D721Med (cell line): Measurements from ENCODE around the gene SECTM1.
A peak's percentile ranks its signal among the peaks of the same experiment; 100 is the strongest.
"Not testable (repeated sequence)": the region's sequence is repeated elsewhere in the genome, so short reads cannot be mapped to it uniquely, and the experiment has no call there.

Experiments
- DNase-seq: peaks from one replicate; pipeline ENCODE4 v3.0.0; 2011; ENCODE audit warnings: low spot score; ENCODE audit not compliant: insufficient read length
- FAIRE-seq: peaks from 2 replicates; lab custom pipeline; 2011; peaks lifted over from hg19 to GRCh38; lab: Jason Lieb, UNC
- TF ChIP-seq, protein P1 (sequence below): IDR thresholded peaks from 2 replicates; pipeline ENCODE4 v1.5.1; 2012; ENCODE audit warnings: mild to moderate bottlenecking, control low read depth; ENCODE audit not compliant: insufficient read depth; ENCODE audit errors: missing control alignments

The SECTM1 gene

DNA sequence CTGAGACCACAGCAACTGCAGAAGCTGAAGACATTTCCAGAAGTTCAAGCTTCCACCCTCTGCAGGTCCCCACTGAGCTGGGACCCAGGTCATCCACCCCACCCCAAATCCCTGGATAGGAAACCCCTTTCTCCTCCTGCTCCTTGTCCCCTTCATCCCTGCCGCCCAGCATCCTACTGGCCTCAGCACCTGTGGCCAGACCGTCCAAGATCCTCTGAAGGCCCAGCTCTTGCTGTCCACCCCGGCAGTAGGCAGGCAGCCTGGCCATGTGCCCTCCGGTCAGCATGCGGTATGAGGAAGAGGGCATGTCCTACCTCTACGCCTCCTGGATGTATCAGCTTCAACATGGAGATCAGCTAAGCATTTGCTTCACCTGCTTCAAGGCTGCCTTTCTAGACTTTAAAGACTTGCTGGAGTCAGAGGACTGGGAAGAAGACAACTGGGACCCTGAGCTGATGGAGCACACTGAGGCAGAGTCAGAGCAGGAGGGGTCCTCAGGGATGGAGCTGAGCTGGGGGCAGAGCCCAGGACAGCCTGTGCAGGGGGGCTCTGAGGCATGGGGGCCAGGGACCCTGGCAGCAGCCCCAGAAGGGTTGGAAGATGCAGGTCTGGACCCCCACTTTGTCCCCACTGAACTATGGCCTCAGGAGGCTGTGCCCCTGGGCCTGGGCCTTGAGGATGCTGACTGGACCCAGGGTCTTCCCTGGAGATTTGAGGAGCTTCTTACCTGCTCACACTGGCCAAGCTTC is 28.5 kb upstream of the SECTM1 start:
- TF ChIP-seq, protein P1, sequence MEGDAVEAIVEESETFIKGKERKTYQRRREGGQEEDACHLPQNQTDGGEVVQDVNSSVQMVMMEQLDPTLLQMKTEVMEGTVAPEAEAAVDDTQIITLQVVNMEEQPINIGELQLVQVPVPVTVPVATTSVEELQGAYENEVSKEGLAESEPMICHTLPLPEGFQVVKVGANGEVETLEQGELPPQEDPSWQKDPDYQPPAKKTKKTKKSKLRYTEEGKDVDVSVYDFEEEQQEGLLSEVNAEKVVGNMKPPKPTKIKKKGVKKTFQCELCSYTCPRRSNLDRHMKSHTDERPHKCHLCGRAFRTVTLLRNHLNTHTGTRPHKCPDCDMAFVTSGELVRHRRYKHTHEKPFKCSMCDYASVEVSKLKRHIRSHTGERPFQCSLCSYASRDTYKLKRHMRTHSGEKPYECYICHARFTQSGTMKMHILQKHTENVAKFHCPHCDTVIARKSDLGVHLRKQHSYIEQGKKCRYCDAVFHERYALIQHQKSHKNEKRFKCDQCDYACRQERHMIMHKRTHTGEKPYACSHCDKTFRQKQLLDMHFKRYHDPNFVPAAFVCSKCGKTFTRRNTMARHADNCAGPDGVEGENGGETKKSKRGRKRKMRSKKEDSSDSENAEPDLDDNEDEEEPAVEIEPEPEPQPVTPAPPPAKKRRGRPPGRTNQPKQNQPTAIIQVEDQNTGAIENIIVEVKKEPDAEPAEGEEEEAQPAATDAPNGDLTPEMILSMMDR, result no peak
- FAIRE-seq, result no peak
- no peak for DNase-seq

DNA sequence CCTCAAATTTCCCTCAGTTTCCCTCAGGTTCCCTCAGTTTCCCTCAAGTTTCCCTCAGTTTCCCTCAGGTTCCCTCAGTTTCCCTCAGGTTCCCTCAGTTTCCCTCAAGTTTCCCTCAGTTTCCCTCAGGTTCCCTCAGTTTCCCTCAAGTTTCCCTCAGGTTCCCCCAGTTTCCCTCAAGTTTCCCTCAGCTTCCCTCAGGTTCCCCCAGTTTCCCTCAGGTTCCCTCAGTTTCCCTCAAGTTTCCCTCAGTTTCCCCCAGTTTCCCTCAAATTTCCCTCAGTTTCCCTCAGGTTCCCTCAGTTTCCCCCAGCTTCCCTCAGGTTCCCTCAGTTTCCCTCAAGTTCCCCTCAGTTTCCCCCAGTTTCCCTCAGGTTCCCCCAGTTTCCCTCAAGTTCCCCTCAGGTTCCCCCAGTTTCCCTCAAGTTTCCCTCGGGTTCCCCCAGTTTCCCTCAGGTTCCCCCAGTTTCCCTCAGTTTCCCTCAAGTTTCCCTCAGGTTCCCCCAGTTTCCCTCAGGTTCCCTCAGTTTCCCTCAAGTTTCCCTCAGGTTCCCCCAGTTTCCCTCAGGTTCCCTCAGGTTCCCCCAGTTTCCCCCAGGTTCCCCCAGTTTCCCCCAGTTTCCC is 26.0 kb upstream of the SECTM1 start:
- not testable (repeated sequence) for FAIRE-seq, DNase-seq

DNA sequence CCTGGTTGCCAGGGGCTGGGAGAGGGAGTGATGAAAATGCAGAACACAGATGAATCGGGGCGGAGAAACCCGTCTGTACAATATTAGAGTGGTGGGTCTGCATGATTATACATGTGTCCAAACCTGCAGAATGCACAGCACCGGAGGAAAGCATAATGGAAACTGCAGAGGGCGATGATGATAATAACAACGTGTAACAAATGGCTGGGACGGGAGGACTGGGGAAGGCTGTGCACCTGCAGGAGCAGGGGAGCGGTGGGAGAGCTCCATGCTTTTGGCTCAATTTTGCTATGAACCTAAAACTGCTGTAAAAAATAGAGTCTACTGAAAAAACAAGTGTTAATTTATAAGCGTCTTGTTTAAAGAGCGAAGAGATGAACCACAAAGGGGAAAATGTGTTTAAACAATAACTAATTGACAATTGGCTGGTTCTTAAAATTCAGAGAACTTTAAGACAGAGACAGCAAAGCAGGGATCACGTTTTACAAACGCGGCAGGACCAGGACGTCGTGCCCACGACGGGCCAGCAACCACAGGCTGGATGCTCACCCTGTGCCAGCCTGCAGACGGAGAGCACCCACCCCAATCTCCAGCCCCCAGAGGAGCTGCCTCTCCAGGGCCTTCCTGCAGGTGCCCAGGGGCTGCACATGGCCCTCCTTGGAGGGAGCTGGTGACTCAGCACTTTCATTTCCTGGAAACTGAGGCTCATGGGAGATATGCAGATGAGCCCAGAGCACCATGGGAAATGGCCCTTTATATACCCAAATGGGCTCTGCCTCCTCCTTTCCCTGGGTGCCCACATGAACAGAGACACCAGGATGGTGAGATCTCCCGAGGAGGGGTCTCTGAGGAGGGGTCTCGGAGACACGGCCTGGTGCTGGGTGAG is 25.1 kb upstream of the SECTM1 start, which contains the start of gene TEX19:
Gene TEX19, plus strand, starts transcription at position 783 of the 886 bp plus-strand sequence. CDS start 2,904 bp downstream, outside the sequence.
- TF ChIP-seq, protein P1, result peak; percentile 40
- DNase-seq (no peak), FAIRE-seq (no peak)

DNA sequence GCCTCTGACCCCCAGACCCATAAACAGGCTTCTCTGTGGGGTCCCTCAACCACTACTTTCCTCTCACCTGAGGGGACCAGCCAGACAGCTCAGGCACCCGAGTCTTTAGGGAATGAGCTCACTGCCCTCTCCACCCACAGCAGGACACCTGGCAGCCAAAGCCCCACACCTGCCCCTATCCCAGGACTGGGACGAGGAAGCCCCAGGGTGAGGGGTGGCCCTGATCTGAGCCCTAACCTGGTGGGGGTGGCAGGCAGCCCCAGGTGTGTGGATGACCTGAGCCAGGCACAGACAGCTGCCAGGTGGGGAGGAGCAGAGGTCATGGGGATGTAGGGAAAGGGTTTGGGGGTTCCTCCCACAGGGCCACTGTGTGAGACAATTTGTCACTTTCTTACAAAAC is 23.8 kb upstream of the SECTM1 start:
- TF ChIP-seq, protein P1, result no peak
- FAIRE-seq (no peak), DNase-seq (no peak)

- no peak for DNase-seq
- FAIRE-seq, result no peak
- TF ChIP-seq, protein P1, result no peak
These were observed 23.3 kb upstream of the SECTM1 start for GRCh38 chr17:82356845-82357355.

DNA sequence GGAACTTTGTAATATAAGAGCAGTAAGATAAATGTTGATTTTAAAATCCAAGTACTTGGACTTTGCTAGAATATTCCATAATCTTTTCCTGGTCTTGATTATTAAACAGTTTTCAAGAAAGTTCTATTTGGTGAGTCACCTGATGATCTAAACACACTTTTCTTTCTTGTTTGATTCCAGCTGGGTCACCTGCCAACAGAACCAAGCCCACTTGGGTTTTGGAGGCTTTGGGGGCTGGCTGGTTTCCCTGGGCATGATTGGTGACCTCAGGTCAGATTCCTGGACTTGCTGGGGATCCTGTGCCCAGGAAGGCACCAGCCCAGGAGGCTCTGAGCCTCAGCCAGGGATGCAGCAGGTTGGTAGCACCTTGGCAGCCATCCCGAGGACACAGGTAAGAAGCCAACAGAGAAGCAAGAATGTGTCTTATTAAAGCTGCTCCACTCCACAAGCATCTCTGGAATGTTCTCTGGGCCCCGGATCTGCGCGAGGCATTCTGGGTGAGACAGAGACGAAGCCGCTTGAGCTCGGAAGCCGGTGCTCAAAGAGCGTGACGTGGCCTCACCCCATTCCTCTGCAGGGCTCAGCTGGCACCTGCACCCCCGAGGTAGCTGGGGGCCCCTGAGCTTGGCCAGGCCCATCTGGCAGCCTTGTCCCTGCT is 22.3 kb upstream of the SECTM1 start:
- no peak for FAIRE-seq
- TF ChIP-seq, protein P1, result no peak
- DNase-seq, result no peak
